NCI-H345 treated with DMSO at 0.1 percent for 48 hours (cell line): ENCODE data around the gene C14orf180.

Experiments
- DNase-seq: peaks from one replicate; lab custom pipeline; 2025; ENCODE audit not compliant: unreplicated experiment; lab: John Stamatoyannopoulos, UW

Gene C14orf180

DNA sequence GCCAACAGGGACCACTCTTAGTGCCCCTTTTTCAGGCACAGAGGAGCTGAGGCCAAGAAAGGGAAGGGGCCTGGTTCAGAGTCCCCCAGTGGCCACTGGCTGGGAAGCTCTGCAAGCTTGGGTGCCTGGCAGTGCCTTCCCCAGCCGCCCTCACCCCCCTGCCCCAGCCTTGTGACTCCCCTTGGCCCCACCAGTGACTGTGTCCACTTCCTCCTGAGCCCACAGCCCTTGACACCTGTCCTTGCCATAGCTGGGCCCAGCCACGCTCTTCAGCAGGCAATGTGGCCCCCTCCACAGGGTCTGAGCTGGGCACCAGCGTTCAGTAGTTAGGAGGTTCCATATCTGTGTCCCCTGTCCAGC lies 19.0 kb upstream of the C14orf180 start:
- DNase-seq: no peak

DNA sequence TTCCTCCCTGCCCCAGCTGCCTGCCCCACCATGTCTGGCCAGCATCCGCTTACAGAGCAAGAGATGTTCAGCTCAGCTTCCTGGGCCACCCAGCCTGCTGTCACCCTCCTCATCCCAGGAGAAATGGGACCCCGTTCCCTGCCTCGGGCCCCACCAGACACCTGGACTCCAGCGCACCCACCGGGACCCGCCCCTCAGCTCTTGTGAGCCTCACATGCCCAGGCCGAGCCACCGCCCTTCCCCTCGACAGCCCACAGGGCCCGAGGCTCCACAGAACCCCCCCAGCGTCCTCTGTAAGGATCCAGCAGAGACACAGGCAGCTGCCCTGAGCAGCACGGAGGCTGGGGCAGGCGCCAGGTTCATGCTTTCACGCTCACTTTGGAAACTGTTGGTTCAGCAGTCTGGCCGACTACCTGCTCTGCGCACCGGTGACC lies 18.4 kb upstream of the C14orf180 start:
- DNase-seq: no peak

DNA sequence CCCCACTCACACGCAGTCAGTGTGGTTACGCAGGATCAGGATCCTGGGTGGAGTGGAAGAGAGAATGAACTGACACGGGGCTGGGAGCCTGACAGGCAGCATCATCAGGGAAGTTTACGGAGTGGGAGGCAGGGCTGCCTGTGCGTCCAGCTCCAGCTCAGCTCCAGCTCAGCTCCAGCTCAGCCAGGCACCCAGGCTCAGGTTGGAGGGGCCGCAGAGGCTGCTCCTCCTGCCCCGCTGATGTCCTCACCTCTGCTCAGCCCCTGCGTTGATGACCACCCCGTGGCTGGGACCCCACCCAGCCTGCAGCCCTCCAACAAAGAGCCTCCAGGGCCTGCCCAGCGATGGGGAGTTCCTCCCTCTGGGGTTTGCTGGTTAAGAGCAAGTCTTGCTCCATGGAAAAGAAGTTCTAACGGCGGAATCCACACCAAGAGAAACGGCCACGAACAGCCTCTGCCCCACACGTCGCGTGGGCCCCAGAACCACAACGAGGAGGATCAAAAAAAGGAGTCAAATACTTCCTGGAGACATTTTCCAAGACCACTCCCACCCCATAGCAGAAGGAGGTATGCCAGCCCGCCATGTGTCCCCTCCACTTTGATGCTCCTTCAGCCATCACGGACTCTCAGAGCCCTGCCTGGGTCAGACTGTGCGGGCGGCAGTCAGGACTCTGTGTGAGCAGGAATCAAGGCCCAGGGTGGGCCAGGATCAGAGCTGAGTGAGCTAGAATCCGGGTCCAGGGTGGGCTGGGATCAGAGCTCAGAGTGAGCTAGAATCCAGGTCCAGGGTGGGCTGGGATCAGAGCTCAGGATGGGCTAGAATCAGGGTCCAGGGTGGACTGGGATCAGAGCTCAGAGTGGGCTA lies 17.7 kb upstream of the C14orf180 start:
- no peak for DNase-seq

DNA sequence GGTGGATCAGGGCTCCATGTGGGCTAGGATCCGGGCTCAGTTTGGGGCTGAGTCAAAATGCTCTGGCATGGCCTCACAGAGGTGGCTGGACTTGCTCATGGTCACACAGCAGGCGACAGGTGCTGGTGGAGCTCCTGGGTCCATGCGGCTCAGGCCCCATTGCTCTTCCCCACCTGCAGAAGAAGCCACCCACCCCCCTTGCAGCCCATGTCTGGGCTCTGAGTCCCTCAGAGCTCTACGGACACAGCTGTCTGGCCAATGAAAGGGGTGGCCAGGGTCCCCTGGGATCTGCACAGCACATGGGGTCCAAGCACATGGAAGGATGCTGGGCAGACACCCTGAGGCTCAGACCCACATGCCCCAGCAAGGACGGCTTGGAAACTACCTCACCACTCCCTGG lies 17.0 kb upstream of the C14orf180 start:
- DNase-seq: no peak

DNA sequence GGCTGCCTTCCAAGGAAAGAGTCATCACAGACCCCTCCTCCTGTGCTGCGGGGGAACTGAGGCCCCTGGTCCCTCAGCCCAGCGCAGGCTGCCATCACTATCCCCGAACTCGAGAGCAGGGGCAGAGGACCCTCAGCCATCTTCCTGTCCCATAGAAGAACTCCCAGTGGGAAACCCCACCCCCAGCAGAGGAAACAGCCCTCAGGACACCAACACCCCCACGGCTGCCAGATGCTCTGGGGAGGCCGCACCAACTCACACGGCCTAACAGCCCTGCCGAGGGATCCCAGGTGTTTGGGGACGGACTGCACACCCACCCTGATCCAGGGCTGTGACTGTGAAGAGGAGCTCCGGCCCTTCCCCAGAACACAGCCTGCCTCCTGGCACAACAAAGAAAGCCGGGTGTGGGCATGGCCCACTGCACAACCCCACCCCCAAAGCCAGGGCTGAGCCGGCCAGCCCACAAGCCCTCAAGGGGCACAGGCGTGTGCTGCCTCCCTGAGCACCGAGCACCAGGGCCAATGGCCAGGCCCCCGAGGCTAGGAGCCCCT lies 16.3 kb upstream of the C14orf180 start:
- no peak for DNase-seq

DNA sequence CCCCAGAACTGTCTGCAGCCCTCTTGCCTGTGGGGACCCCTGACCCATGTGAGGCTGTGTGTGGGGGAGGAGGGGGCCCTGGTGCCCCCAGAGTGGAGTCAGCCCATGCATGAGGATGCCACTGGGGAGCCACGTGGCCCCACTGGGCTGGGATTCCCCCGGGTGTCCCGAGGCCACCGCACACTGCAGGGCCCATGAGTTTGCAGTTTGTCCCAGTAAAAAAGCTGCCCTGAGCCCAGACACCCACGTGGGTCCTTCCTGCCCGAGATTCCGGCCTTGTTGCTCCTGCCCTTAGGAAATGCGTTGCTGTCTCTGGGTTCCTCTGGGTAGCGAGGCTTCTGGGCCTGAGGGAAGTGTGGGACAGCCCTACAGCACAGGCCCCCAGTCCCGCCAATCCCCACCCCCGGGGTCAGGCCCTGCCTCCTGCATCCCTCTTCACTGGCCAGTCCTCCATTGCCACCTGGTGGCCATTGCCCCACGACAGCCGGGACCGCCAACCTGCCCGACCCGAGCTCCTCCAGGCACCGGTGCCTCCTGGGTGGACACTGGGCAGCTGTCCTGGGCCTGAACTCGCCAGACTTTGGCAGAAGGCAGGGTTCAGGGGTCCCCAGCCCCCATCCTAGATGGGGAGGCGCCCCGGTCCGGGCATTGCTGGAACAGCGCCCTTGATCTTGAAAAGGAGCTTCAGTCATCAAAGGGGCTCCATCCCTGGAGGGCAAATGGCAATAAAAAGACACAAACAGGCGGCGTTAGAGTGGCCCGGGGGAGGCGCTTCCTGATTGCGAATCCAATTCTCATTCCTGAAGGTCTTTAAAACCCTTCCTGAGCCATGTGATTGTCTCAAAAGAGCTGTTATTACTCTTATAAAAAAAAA lies 15.6 kb upstream of the C14orf180 start:
- peak; percentile 49 for DNase-seq

DNA sequence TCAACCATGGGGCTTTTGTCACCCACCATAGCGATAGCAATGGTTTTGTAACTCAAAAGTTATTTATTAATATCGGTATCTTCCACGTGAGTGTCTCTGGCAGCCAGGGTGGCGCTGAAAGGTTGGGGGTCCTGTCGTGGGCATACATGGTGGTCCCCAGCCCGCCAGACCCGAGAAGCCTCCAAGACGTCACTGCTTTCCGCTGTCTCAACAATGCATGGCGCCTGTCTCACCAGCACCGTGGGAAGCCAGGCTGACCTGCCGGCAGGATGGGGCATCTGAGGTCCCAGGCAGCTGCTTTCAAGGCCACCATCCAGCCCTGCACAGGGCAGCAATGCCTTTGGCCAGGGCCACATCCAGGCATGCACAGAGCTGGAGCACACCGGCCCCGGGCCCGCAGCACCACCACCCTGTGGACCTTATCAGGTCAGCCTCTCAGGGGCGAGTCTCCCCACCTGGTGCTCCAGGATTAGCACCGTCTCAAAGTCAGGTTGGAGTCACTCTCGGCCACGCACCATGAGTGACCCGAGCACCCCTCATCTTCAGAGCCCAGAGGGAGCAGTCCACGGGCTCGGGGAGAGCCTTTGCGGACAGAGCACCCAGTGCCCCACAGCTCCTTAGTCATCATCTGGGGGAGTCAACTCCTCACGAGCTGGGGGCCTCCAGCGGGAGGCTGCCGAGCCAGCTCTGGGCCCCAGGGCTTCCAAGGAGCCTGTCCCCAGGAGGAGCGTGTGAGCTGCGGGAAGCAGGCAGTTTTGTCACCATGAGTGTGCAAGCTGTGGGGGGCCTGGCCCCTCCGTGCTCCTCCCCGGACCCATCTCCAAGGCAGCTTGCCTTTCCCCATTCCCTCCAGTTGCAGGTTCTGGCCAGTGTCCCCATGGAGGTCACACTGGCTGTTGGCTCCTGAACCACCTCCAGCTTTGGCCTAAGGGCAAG lies 14.6 kb upstream of the C14orf180 start:
- DNase-seq: no peak

DNA sequence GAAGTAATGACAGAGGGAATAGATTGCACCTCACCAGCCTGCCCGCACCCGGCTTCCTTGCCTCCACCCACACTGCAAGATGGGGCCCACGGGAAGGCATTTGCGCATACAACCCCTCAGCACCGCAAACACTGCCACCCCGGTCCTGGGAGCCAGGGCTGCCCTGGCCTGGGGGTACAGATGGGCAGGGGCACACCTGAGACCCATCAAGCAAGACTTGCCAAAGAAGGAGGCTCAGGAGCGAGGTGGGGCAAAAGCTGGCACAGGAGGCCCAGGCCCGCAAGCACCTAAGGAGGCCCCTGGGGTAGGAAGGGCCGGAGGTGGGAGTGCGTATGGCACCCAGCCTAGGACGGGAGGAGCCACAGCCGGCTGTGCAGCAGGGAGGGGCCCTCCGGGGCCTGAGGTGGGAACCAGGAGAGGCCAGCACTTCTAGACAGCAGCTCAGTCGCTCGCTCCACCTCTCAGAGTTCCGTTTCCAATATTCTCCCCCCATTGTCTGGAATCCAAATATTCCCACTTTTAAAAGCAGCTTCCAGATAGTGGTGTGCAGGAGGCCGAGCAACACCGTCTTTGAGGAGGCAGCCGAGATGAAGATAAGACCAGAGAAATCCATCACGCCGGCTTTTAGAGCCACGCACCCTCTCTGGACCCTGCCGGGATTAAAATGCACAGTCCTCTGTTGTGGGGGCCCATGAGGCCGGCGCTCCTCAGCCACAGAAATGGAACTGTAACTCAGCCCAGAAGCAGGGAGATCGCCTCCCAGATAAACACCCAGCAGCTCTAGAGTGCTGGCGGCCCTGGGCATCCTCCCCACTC lies 12.2 kb upstream of the C14orf180 start:
- DNase-seq: no peak

DNA sequence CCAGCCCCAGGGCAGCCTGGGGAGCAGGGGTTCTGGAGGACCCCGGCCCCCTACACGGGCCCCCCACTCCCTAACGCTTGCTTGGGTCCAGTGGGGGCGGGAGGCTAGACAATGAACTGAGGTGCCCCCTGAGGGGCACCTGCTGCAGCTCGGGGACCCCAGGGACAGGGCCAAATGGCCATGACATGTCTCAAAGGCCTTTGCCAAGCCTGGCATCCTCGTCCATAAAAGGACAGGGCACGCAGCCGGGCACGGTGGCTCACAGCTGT lies 11.7 kb upstream of the C14orf180 start:
- DNase-seq: no peak

DNA sequence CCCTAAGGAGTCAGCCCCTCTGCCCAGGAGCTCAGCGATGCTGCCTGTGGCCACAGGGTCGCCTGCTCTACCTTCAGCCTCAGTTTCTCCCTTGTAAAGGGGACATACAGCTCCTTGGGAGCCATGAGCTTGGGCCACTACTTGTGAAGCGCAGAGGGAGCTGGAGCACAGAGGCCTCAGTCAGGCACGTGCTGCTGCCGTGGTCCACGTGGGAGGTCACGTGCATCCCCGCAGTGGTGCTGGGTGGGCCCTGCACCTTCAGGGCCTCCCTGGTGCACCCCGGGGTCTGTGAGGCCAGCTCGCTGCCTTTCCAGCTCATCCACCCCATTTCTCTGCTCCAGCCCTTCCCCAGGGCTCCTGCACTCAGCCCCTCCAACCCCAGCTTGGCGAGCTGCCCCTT lies 10.9 kb upstream of the C14orf180 start:
- DNase-seq: no peak

DNA sequence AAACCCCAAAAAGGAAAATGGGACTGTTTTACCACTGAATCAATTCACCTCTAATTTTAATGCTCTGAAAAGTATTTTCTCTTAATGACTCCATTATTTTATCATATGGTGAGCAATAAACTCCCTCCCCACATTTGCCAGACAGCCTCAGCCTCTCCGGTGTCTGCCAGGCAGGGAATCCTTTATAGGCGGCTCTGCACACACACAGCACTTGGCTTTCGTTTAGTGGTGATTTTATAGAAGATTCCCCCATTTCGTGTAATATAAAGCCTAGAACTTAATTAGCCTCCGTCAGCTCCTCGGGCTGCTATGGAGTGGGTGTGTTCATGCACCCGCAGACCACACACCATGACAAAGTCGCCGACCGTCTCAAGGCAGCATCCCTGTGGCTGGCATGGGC lies 10.1 kb upstream of the C14orf180 start:
- DNase-seq: no peak

DNA sequence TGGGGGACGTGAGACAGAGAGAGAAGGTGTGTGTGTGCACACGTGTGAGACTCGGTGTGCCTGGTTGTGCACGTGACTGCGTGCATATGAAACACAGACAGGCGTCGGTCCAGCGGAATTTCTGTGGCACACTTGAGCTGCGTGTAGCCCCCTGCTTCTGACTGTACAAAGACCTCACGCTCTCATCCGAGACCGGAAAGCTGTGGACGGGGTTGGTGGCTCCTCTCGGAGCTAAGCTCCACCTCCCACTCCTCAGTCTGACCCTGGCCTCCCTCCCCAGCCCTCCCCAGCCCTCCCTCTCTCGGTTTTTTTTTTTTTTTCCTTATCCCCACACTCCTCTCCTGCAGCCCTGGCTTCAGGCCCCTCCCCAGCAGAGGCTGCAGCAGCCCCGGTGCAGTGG lies 8.3 kb upstream of the C14orf180 start:
- DNase-seq: no peak

DNA sequence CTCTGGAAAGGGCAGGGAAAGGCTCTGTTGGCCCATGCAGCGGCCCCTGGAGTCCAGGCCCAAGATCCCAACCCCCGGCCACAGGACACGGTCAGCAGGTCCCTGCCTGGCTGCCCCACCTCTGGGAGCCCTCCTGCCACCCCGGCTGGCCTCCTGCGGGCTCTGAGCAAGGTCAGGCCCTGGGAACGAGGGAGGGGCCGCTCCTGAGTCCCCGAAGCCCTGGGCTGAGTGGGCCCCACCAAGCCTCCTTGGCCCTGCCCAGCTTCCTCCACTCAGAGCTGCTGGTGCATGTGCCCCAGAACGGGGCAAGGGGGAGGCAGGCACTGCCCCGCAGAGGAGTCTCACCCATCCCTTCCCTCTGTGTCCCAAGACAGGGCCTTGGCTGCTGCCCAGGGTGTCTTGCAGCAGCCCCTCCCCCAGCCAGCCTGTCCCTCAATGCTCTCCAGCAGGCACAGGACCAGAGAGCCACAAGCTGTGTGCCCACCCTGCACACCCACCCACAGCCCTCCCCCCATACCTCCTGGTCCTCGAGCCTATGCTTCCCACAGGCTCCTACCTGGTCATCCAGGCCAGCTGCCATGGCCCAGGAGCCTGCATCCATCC lies 7.4 kb upstream of the C14orf180 start:
- DNase-seq: no peak

DNA sequence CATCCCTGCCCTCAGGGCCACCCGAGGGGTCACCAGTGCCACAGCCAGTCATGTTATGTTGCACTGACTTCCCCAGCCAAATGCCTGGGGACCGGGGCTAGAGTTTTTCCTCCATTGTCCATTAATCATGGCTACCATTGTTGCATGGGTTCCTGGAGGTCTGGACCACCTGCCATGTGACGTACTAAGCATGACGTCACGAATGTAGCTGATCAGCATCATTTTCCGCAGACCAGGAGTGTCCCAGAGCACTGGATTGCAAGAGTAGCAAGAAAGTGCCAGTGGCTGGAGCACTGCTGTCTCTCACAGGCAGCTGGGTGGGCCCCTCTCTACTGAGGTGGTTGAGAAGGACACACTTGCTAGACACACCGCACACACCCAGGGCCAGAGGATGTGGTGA lies 6.9 kb upstream of the C14orf180 start:
- no peak for DNase-seq

DNA sequence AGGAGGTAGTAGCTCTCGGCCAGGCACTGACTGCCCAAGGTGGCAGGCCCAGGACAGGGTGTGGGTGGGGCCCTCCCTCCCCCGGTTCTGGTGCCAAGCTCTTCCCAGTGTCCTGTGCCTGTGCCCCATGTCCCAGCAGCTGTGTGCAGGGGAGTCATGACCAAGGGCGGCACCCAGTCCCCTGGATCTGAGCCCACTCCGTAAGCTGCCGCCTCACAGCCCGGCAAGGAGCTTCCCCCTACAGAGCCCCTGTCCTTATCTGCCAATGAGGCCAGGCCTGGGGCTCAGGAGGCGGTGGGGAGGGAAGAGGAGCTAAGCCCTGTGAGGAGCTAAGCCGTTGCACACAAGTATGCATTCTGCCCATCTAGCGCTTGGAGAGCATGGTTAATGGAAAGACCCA lies 5.6 kb upstream of the C14orf180 start:
- DNase-seq: no peak

DNA sequence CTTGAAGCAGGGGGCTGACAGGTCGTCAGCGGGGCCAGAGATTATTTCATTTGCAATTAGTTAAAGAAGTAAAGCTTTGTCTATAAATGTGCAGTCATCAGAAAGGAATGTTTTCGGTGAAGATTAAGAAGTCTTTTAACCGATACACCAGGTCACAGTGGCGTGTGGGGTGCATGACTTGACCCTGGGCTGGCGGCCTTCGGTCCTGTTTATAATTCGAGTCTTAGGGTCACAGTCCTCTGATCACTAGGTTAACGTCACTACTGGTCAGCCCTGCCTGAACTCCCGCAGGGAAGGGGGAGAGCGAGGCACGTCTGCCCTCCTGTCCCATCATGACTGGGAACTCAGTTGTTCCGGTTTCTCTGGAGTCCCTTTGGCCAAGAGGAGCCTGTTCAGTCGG lies 5.0 kb upstream of the C14orf180 start:
- DNase-seq: no peak

DNA sequence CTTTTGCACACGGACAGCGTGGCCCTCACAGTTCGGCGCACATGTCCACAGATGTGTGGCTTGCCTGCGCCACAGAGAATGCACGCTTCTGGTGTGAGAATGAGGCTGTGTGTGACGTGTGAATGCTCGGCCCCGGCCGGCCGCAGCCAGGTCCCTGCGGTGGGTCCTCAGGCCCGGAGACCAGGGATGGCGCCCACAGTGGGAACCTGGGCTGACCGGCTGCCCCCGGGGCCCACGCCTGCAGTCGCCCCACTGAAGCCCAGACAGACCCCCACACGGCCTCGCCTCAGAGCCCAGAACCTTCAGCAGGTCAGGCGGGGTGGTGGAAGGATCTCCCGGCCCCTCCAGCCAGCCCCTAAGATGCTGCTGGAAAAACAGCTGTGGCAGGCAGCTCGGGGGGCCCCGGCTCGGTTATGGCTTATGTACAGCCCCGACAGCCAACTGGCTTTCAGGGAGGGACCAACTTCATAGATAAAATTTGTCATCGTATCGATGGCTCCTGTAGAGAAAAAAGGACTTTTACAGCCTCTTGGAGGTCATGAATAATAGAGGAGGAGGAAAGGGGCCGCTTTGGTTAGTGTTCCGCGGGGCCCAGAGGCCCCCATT lies 4.5 kb upstream of the C14orf180 start:
- DNase-seq: no peak

DNA sequence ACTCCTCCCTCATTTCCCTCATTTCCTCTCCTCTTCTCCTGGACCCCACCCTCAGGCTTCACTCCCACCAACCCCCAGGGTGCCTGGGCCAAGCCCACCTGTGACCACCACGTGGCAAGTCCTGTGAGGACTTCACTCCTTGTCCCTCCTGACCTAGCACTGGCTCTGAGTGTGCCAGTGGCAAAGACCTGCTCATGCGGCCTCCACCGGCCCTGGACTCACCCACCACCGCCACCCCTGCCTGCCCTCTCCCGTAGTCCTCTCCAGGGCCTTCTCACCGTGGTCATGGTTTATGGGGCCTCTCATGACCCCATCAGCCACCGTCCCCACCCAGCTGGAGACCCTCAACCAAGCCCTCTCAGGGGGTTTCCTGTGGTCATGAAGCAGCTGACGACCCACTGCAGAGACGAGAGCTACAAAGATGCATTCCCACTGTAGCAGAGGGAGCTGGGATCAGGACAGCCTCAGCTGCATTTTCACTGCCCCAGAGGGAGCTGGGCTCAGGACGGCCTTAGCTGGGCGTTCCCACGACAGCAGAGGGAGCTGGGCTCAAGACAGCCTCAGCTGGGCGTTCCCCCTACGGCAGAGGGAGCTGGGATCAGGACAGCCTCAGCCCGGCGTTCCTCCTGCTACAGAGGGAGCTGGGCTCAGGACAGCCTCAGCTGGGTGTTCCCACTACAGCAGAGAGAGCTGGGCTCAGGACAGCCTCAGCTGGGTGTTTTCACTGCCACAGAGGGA lies 3.2 kb upstream of the C14orf180 start:
- DNase-seq: no peak

DNA sequence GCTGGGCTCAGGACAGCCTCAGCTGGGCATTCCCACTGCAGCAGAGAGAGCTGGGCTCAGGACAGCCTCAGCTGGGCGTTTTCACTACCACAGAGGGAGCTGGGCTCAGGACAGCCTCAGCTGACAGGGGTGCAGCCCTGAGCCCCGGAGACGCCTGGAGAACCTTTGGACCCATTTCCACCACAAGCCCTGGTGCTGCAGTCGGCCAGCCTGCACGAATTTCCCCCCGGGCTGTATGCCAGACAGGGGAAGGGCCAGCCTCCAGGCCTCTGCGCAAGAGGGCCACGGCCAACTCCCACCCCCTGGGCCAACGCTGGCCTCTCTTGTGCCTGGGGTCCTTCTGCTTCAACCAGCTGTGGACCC lies 2.6 kb upstream of the C14orf180 start:
- DNase-seq: no peak
